Activated naive CD4-positive, alpha-beta T cell (primary cell): ENCODE results near the gene HIPK2.
"Not testable (repeated sequence)": the region's sequence is repeated elsewhere in the genome, so short reads cannot be mapped to it uniquely, and the experiment has no call there.

Experiments used
- DNase-seq, 4 experiments: peaks; one replicate each; lab custom pipeline; 2025; lab: John Stamatoyannopoulos, UW

HIPK2 gene

DNA sequence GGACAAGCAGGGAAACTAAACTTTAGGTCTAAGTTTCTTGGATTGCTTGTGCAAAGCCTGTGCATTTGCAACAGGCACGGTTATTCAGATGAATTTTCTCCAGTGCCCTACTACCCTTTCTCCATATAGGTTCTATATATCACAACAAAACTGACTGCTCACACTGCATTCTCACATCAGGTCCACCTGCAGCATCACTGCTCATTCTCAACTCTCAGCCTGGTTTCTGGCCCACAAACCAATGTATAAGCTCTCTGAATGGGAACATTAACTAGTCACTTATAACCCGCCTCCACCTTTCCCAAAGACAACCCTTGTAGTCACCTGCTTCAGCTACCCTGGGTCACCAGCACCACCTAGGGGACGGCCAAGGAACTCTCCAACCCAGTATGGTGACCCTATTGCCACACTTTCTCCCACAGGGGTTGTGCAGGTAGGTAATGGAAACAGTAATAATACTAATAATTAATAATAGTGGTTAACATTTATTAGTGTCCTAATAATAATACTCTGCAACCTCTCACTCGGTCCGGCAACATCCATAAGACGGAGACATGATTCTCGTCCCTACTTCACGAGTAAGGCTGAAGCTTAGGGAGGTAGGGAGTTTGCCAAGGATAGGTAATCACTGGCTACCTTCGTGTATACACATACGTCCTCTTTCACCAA lies 157.0 kb downstream of the HIPK2 start:
- peak in 3 of 4 experiments; percentile 8 to 27 (median 15) for DNase-seq

GRCh38 chr7:139619367-139619657 lies 158.5 kb downstream of the HIPK2 start:
- no peak for DNase-seq

- peak in 2 of 4 experiments; percentile 27 to 50 for DNase-seq
Measured at GRCh38 chr7:139618482-139619366, 159.1 kb downstream of the HIPK2 start.

GRCh38 chr7:139617074-139617473 lies 160.7 kb downstream of the HIPK2 start:
- no peak for DNase-seq

GRCh38 chr7:139614886-139615285 lies 162.9 kb downstream of the HIPK2 start:
- no peak for DNase-seq

DNA sequence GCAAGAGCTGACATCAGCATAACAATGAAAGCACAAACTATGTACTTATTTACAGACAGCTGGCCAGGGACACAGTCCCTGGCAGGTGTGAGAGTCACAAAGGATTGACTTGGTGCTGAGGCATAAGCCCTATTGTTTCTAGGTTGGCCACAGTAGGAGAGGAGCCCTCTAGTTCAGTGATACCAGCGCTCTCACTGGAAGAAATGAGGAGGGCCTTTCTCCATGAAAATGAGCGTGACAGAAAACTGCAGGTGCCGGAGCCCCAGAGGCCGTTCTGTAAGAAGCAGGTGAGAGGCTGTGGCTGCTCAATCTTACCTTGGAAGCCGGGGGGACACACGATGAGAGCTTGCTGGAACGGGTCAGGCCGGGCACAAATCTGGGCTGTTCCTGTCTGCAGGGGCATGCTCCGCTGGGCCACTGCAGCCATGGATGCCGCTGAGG lies 163.8 kb downstream of the HIPK2 start:
- no peak for DNase-seq

GRCh38 chr7:139611556-139611955 lies 166.2 kb downstream of the HIPK2 start:
- not testable (repeated sequence) for DNase-seq

DNA sequence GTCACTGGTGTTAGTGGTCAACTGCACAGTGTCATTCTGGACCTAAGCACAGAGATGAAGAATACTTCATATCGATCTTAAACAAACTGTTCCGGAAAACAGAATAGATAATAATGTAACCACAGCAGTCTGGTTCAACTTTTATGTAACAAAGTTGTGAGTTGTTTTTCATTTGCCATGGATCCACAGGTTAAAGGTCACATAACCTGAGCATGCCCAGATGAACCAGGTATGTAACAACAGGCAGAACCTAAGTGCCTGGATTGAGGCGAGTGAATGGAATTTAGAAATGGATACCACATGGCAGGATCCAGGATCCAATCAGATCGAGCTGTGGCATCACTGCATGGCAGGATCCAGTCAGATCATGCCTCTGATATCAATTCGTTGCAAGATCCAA lies 167.2 kb downstream of the HIPK2 start:
- DNase-seq = no peak

DNA sequence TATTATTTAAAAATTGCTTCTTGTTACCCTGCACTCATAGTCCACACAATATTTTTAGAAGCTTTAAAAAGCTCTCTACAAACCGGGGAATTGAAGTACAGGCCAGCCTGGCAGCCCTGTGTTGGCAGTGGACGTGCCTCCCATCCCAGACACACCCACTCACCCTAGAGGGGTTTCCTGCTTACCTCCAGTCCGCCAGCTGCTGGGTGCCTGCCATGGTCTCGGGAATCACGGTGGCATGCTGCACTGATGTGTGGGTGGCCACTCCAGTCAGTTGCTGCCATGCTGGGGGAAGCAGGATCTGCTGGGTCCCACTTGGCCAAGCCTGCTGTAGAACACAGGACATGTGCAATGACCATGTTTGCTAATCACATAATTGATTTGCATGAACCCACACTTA lies 173.9 kb downstream of the HIPK2 start:
- no peak for DNase-seq

- DNase-seq = no peak
Measured at GRCh38 chr7:139603282-139603681, 174.5 kb downstream of the HIPK2 start.

DNA sequence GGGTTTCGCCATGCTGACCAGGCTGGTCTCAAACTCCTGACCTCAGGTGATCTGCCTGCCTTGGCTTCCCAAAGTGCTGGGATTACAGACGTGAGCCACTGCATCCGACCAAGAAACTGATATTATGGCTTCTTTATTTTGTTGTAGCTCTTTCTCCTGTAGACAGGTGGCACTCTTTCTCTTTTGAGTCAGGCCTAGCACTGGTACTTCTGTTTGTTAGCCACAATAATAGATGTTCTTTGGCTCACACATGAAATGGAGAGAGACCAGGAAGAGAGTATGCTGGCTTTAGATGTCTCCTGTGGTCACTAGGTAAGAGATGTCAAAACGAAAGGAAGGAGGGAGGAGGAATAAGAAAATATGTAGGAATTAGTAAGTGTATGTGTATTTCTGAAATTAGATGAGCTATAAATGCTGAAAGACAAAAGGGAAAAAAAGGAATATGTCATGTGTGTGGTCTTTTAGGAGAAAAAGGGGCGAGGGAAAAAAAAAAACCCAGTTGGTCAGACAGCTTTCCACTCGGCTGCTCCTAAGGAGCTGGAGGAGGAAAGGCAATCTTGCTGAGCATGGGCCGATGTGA lies 175.6 kb downstream of the HIPK2 start:
- no peak for DNase-seq

- no peak for DNase-seq
Measured at GRCh38 chr7:139601176-139601575, 176.6 kb downstream of the HIPK2 start.

GRCh38 chr7:139600306-139600705 lies 177.5 kb downstream of the HIPK2 start:
- DNase-seq = no peak

GRCh38 chr7:139598642-139599041 lies 179.2 kb downstream of the HIPK2 start:
- no peak for DNase-seq

- no peak for DNase-seq
Measured at GRCh38 chr7:139597028-139597427, 180.8 kb downstream of the HIPK2 start.

DNA sequence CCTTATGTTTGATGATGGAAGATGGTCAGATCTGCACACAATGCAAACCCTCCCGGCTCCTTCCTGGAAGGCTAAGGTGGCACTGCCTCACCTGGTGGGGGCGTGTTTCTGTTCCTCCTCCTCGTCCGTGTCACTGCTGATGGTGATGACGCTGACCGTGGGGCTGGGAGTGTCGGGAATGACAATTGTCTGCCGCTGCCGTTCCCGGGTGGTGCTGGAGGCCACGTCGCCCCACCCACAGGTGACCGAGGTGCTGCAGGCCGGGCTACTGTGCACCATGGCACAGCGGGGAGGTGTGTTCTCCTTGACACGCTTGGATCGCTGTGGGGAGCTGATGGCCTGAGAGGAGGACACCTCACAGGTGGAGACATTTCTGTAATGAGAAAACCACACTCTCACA lies 181.2 kb downstream of the HIPK2 start:
- DNase-seq = no peak

- no peak for DNase-seq
Measured at GRCh38 chr7:139595806-139596205, 182.0 kb downstream of the HIPK2 start.

GRCh38 chr7:139594911-139595476 lies 182.8 kb downstream of the HIPK2 start:
- DNase-seq = no peak

DNA sequence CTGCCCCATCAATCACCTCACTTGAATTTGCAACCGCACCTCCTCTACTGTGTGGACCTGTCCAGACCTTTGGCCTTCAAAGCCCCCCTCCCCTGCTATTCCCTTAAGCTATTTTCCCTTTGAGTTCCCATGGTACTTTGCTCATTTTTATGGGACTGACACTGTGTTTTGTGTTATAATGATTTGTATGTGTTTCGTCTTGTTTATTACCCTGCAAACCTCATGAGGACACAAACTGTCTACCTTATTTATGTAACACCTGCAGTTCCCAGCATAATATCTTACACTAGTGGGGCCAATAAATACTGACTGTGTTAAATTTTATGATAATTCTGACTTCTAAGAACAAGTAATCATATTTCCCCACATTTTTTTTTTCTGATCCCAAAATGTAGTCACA lies 183.7 kb downstream of the HIPK2 start:
- no peak for DNase-seq

- DNase-seq = no peak
Measured at GRCh38 chr7:139592801-139593461, 184.9 kb downstream of the HIPK2 start.

DNA sequence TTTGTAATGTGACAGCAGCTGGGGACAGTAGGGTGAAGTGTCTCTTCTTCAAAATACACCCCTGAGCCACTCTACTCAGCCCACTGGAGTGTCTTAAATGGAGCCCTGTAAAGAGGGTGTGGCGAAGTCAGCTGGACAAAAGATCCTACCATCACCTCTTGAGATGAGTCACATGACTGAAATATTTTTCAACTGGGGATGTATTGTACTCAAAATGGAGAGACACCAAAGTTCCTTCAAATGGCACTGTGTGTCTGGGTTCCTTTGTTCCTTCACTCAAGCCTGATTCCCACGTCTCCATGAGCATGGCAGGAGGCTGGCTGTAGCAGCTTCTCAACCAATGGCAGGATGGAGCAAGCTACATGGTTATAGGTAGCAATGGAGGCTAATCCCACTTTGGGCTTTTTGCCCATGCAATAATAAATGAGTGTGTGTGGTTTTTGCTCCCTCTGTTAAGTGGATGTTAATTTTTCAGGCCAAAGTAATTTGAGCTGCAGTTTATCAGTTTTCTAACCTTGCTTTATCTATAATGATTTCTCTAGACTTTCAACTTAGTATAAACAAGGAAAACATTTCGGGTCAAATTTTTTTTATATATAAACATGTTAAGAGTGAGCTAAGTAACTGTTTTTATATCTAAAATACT lies 186.1 kb downstream of the HIPK2 start:
- DNase-seq = no peak

DNA sequence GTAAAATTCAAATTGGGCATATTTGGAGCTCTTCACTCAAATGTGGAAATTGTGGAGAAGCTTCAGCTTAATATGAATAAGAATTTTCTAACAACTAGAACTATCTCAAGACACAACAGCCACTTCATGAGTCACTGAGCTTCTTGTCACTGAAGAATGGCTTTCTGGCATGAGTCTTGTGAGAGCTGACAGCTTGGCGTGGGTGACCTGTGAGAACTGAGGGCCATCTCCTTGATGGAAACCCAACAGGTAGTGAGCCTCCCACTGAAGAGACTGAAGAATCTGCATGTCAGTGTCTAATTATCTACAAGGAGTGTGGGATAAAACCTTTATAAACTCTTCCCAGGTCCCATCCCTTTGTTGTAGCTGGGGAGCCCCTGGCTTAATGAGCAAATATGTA lies 188.3 kb downstream of the HIPK2 start:
- no peak for DNase-seq
